Mucosa of descending colon (tissue), 3 donors: ENCODE measurements around the gene RBBP5. TPM values are rescaled to one million over a fixed set of nuclear protein-coding genes. Genes with fewer than 3 reads are reported as not detected.

Experiments
- ATAC-seq: fragments of 200-7000 bp; cut with Tn5 transposase; one replicate; pipeline ENCODE4 v1.9.1; 2020; ENCODE audit warnings: mild to moderate bottlenecking, moderate library complexity
- DNase-seq, 3 donors: peaks; one replicate each; pipeline ENCODE4 v3.0.0-alpha.2; 2020
- H3K36me3 ChIP-seq: fragments of 200-600 bp; one replicate; pipeline ENCODE4 v1.8.0; 2021; ENCODE audit warnings: low read depth, mild to moderate bottlenecking
- H3K4me1 ChIP-seq: fragments of 200-600 bp; one replicate; pipeline ENCODE4 v1.8.0; 2021; ENCODE audit warnings: low read depth, mild to moderate bottlenecking
- H3K4me3 ChIP-seq: fragments of 200-600 bp; one replicate; pipeline ENCODE4 v1.8.0; 2021; ENCODE audit warnings: mild to moderate bottlenecking
- H3K9me3 ChIP-seq: fragments of 200-600 bp; one replicate; pipeline ENCODE4 v1.8.0; 2021; ENCODE audit warnings: mild to moderate bottlenecking
- CTCF ChIP-seq: fragments of 200-600 bp; IDR thresholded peaks from one replicate; pipeline ENCODE4 v1.8.0; 2022; ENCODE audit warnings: antibody characterized with exemption, mild to moderate bottlenecking
- intact Hi-C, 2 donors: fragments of 100-400 bp; cut with DNase I in 1 of 2; cut with micrococcal nuclease in 1 of 2; formaldehyde crosslinking; loops; one replicate each; pipeline versions ENCODE4 v1.11.0 to v1.11.1; 2022; cut with DNase I, micrococcal nuclease
- total RNA-seq, 3 donors: library from RNA; stranded (reverse); fragmentation: NEBNext Ultra II Directional in 2 of 3; extraction: Animal tissue kit (Norgen Biotek cat#: 25700) in 2 of 3; gene quantifications; one replicate each; pipeline versions ENCODE4 v1.2.1 to v1.2.4, GENCODE V29; 2021 to 2023
- donor health status: DM: no; HTN: no; CAD: no; lungs with moderate emphysema.
- donor health status: DM: no; HTN: no; CAD: no.
- donor health status: DM: no; HTN: yes; CAD: no.

The RBBP5 gene
- total RNA-seq, 3 donors from 2014 or later = 14.7 to 20.5 (median 14.7) TPM

GRCh38 chr1:205072286-205072685 is 49.5 kb downstream of the RBBP5 start:
- Histone ChIP-seq H3K4me3 (no peak overlapping the region), H3K9me3 (no peaks in the 10 kb centered on the region), H3K4me1 (no peaks in the 10 kb centered on the region), H3K36me3 (no peaks in the 10 kb centered on the region)
- DNase-seq (no peak), ATAC-seq (no peak)
- TF ChIP-seq CTCF = no peak
- intact Hi-C loops = no loop called here

GRCh38 chr1:205071801-205072200 is 50.0 kb downstream of the RBBP5 start:
- Histone ChIP-seq H3K4me3 (no peak overlapping the region), H3K4me1 (no peaks in the 10 kb centered on the region), H3K9me3 (no peaks in the 10 kb centered on the region), H3K36me3 (no peaks in the 10 kb centered on the region)
- no peak for TF ChIP-seq CTCF
- ATAC-seq (no peak), DNase-seq (no peak)
- intact Hi-C loops = no loop called here

- no peak for TF ChIP-seq CTCF
- intact Hi-C loops = no loop called here
- H3K4me1 ChIP-seq = no peaks in the 10 kb centered on the region
- ATAC-seq (no peak), DNase-seq (no peak)
- H3K36me3 ChIP-seq = no peaks in the 10 kb centered on the region
- H3K4me3 ChIP-seq = no peak overlapping the region
- H3K9me3 ChIP-seq = no peaks in the 10 kb centered on the region
Observed at GRCh38 chr1:205071028-205071409, 50.8 kb downstream of the RBBP5 start.

- Histone ChIP-seq H3K36me3 (no peaks in the 10 kb centered on the region), H3K4me1 (no peaks in the 10 kb centered on the region), H3K4me3 (no peak overlapping the region), H3K9me3 (no peaks in the 10 kb centered on the region)
- no peak for TF ChIP-seq CTCF
- no peak for ATAC-seq
- intact Hi-C loops = no loop called here
- DNase-seq = no peak
Observed at GRCh38 chr1:205069371-205070125, 52.2 kb downstream of the RBBP5 start.

GRCh38 chr1:205068457-205069040 is 53.2 kb downstream of the RBBP5 start:
- Histone ChIP-seq H3K4me3 (no peak overlapping the region), H3K9me3 (no peaks in the 10 kb centered on the region), H3K36me3 (no peaks in the 10 kb centered on the region), H3K4me1 (no peaks in the 10 kb centered on the region)
- DNase-seq (no peak), ATAC-seq (no peak)
- no peak for TF ChIP-seq CTCF
- intact Hi-C loops = no loop called here
